NT2/D1 (cell line): ENCODE measurements around the gene OR5AR1.

Experiments
- DNase-seq: peaks from one replicate; pipeline ENCODE4 v3.0.0-alpha.2; 2011; ENCODE audit warnings: low read depth, low spot score
- H3K27me3 ChIP-seq: 2 replicates; pipeline ENCODE4 v1.6.0; 2011; ENCODE audit warnings: mild to moderate bottlenecking; ENCODE audit not compliant: insufficient read length, insufficient read depth
- H3K36me3 ChIP-seq: 2 replicates; pipeline ENCODE4 v1.6.1; 2011; ENCODE audit warnings: mild to moderate bottlenecking, low read length, mixed read lengths; ENCODE audit not compliant: insufficient read depth, insufficient read length
- H3K4me1 ChIP-seq: 2 replicates; pipeline ENCODE4 v1.5.1; 2011; ENCODE audit not compliant: insufficient read depth, insufficient read length
- H3K4me3 ChIP-seq: 2 replicates; pipeline ENCODE4 v1.5.1; 2011; ENCODE audit warnings: low read depth; ENCODE audit not compliant: insufficient read length
- H3K9ac ChIP-seq: 2 replicates; pipeline ENCODE4 v1.6.0; 2011; ENCODE audit warnings: low read depth; ENCODE audit not compliant: insufficient read length
- H3K9me3 ChIP-seq: 2 replicates; pipeline ENCODE4 v1.5.1; 2011; ENCODE audit warnings: mild to moderate bottlenecking, low read length; ENCODE audit not compliant: insufficient read depth
- SUZ12 ChIP-seq: IDR thresholded peaks from 2 replicates; pipeline ENCODE4 v1.6.1; 2011; ENCODE audit not compliant: insufficient read length, insufficient read depth; ENCODE audit errors: extremely low read depth
- YY1 ChIP-seq: IDR thresholded peaks from 2 replicates; pipeline ENCODE4 v1.6.1; 2011; ENCODE audit not compliant: insufficient read length, insufficient read depth
- ZNF274 ChIP-seq: IDR thresholded peaks from 2 replicates; pipeline ENCODE4 v1.6.1; 2011; ENCODE audit warnings: mild to moderate bottlenecking, low read depth, low read length

Gene OR5AR1

GRCh38 chr11:56700914-56701485 lies 37.5 kb downstream of the OR5AR1 start:
- TF ChIP-seq ZNF274 (no peak), SUZ12 (no peak)
- Histone ChIP-seq H3K36me3 (no peaks in the 10 kb centered on the region), H3K4me1 (no peaks in the 10 kb centered on the region), H3K27me3 (no peaks in the 10 kb centered on the region), H3K4me3 (no peak overlapping the region), H3K9me3 (no peaks in the 10 kb centered on the region), H3K9ac (no peak overlapping the region)
- DNase-seq = no peak

- Histone ChIP-seq H3K9me3 (0 out of 2 replicates have a peak, but pooled peaks cover 9% of the 10 kb centered on the region), H3K36me3 (no peaks in the 10 kb centered on the region), H3K9ac (no peak overlapping the region), H3K4me1 (no peaks in the 10 kb centered on the region), H3K27me3 (no peaks in the 10 kb centered on the region), H3K4me3 (no peak overlapping the region)
- no peak for DNase-seq
- TF ChIP-seq SUZ12 (no peak), YY1 (no peak), ZNF274 (no peak)
Measured at GRCh38 chr11:56705784-56706396, 42.4 kb downstream of the OR5AR1 start.

- Histone ChIP-seq H3K27me3 (no peaks in the 10 kb centered on the region), H3K4me1 (no peaks in the 10 kb centered on the region), H3K9ac (no peak overlapping the region), H3K4me3 (no peak overlapping the region), H3K9me3 (0 out of 2 replicates have a peak, but pooled peaks cover 9% of the 10 kb centered on the region), H3K36me3 (no peaks in the 10 kb centered on the region)
- DNase-seq = no peak
- TF ChIP-seq SUZ12 (no peak), YY1 (no peak), ZNF274 (no peak)
Measured at GRCh38 chr11:56706486-56706885, 43.0 kb downstream of the OR5AR1 start.

GRCh38 chr11:56714206-56714605 lies 50.7 kb downstream of the OR5AR1 start:
- Histone ChIP-seq H3K36me3 (no peaks in the 10 kb centered on the region), H3K9me3 (no peaks in the 10 kb centered on the region), H3K27me3 (no peaks in the 10 kb centered on the region), H3K9ac (no peak overlapping the region), H3K4me3 (no peak overlapping the region), H3K4me1 (no peaks in the 10 kb centered on the region)
- TF ChIP-seq SUZ12 (no peak), ZNF274 (no peak), YY1 (no peak)
- no peak for DNase-seq
